ENCODE measurements around the gene PIGU.

Gene PIGU

DNA sequence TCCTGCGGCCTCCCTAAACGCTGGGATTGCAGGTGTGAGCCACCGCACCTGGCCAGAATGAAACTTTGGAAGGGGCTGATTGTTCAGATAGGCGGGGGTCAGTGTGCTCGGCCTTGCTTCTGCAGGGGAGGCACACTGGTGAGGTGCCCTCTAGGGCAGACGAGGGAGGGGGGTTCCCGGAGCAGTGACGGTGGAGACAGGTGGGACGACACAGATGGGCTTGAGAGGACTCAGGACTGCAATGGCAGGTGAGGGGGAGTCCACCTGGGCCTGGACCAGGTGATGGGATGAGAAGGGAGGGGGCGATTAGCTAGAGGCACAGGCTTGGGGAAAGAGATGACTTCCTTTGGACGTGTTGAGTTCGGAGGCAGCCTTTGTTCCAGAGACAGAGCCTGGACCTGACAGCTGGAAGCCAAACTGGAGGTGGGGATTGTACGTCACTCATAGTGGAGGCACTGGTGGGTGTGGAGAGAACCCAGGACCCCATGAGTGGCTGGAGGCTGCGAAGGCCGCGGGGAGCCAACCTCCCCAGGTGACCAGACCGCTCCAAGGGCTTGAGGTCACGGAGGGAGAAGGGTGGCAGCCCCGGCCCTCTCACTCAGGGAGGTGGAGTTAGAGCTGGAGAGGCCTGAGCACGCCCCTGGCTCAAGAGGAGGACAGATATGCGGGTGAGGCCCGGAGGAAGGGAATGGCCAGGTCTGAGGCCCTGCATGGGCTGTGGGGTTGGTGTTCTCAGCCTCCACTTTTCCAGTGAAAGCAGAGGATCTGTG, 128.9 kb downstream of the PIGU start:
- no peak for DNase-seq

DNA sequence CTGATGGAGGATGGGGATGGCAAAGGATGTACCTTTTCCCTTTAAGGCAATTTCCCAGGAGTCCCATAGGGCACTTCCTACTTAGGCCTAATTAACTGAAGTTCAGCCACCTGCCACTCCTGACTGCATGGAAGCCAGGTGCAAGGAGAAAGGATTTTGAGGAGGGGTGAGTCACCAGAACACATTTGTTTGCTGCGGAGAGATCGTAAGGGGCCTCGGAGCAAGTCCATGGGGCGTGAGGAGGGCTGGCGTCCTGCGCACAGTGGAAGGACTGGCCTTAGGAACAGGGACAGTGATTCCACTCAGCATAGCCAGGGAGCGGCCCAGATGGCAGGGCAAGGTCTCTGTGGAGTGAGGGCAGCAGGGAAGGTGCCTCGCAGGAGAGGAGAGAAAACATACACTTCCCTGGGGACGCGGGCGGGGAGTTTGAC, 130.1 kb downstream of the PIGU start:
- DNase-seq: no peak

DNA sequence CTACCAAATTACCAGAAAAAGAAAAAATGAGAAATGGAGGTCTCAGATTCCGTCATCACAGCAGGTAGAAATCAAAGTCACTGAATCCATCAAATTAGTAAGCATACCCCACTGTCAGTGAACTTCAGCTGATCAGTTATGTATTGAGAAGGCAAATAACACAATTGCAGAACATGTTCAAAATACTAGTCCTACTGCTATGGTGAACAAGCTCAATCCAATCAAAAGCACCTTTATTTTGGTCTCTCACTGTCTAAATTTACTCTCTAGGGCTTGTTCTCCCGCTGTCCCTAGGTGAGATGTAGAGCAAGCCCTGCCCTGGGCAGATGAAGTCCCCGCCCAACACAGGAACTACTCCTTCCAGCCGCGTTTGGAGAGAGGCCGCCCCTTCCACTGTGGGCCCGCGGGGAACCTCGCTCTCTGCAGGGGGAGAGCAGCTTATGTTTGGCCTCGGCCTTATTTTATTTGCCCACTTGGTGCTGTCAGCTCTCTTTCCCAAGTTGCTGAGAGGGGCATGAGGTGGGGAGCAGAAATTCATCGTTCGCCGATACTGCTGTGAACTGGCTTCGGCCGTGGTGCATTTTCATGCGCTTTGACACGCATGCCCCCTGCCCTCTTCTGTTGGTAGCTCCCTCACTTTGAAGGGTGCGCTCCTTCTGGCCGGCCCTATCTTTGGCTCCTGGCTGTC, 132.6 kb downstream of the PIGU start:
- DNase-seq: no peak

DNA sequence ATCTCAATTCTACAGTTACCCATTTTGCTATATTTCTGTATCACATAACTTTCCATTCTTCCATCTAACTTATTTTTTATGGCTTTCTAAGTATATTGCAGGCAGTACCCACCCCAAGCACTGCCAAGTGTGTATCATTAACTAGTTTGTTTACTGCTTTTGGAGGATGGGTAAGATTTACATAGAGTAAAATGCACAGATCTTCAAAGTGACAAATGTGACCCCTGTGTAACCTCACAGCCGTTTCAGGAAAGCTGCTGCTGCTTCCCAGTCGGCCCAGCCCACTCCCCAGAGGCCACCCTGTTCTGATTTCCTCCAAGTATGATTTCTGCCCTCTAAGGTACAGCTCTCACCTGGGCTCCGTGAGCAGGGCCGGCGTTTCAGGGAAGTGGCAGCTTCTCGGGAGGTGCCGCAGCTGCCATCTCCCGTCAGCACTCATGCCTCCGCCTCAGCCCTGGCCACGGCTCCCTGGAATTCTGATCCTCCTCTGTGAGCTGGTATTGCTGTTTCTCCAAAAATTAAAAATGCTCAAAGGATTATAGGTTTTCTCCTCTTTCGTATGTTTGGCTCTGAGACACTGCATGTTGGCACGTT, 133.3 kb downstream of the PIGU start:
- no peak for DNase-seq

DNA sequence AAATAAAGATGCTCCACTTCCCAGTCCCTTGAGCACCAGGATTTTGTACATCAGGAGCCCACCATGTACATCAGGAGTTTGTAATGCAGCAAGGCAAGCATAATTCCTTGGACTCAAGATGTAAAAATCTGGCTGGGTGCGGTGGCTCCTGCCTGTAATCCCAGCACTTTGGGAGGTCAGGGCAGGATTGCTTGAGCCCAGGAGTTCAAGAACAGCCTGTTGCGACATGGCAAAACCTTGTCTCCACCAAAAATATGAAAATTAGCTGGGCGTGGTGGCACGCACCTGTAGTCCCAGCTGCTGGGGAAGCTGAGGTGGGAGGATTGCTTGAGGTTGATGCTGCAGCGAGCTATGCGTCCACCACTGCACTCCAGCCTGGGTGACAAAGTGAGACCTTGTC, 134.5 kb downstream of the PIGU start:
- DNase-seq: no peak

DNA sequence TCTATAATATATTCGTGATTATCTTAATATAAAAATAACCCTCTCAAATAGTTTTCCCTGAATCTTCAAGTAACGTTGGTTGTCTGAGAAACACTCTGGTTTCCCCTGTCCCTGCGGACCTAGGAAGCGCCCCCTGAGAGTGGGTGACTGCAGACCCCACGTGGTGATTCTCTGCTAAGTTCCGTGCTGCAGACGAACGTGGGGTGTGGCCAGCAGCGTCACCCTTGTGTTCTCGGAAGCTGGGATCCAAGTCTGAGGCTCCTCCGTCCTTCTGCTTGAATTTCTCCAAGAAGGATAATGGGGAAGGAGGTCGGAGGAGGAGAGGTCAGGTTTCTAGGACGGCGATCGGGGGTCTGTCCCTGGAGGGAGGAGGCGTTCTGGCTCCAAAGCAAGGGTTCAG, 135.0 kb downstream of the PIGU start:
- DNase-seq: no peak

DNA sequence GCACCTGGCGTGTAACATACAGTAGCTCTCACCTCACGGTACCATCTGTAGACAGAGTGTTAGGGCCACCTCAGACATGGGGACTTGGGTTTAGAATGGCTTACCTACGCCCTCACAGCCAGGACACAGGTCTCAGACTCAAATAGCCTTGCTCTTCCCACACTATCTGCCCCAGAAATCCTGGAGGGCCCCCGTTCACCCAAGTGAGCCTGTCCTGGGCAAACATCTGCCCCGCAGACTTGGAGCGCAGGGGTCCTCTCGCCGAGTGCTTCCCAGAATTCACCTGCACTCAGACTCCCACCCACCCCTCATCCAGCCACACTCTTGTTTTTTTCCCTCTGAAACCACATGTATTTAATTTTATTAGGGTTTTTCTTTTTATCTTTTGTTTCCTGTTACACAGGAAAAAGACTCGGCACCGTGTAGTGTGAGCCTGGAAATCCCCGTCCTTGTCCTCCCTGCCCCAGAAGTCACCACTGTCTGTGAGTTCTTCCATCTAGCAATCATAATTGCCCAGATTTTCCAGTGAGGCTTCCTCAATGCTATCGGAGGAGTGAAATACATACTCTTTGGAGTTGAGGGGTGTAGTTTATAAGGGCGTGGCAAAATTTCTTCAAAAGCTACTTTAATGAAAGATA, 135.5 kb downstream of the PIGU start:
- DNase-seq: no peak

DNA sequence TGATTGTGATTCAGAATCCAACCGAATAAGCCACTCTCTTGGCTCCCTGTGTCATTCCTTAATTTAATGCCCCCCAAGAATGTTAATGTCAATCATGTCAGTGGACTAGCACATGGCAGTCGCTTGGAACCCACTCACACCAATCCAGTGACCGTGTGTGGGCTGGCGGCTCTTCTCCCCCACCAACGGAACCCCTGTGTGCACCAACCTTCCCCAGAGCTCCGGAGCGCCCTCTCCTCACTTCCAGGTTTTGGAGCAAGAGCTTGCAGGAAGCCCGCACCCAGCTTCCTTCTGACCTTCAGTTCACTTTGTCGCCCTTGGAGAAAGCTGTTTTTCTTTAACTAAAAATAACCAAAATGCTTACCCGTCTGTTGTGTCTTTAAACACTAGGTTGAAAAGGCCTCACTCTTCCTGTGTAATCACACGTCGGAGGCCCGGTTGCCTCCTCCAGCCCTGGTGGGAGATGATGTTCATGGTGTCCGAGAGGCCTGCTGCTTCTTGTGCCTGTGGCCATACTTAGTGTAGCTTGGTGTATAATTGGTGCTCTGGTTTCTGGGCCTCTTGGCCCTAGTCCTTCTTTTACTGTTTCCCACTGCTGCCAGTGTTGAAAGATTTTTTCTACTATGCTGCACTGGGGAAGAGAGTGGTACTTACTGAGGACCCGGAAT, 136.2 kb downstream of the PIGU start:
- DNase-seq: no peak

DNA sequence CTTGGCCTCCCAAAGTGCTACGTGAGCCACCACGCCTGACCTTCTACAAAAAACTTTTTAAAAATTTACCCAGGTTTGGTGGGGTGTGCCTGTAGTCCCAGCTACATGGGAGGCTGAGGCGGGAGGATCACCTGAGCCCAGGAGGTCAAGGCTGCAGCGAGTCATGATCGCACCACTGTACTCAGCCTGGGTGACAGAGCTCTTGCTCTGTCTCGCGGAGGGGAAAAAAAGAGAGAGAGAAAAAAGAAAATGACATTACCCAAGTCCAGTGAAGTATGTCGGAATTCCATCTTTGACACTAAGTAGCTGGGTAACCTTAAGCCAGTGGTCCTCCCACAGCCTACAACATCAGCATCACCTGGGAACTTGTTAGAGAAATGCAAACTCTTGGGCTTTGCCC, 137.1 kb downstream of the PIGU start:
- DNase-seq: no peak

DNA sequence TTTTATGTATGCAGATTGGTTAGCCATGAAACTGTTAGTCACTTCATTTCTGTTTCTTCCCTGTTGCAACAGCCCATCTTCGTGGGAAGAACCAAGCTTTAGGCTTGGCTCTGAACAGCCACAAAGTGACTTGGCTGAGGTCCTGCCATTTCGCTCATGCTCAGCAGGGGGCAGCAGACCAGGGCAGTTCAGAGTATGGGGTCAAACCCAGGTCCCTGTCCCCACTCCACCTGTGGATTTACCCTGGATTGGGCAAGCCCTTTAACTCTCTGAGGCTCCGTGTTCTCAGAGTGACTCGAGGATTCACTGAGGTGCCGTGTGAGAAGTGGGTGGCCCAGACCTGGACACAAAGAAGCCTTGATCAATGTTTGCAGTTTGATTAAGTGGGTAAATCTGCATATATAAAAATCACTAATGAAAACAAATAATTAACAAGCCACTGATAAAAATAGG, 138.2 kb downstream of the PIGU start:
- peak; percentile 56 for DNase-seq

DNA sequence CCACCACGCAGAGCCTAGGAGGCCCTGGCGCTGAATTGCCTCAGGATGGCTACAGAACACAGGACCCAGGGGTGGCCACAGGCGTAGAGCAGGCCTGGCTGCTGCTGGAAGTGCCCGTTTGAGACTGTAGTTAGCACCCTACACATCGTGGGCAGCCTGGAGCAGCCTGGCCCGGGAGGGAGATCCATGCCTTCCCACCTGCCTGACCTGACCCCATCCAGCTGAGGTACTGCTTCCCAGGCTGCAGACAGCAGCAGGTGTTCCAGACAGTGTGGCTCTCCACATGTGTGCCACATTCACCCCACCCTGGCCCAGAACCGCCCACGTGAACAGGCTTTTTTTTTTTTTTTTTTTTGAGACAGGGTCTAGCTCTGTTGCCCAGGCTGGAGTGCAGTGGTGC, 139.2 kb downstream of the PIGU start:
- DNase-seq: no peak

DNA sequence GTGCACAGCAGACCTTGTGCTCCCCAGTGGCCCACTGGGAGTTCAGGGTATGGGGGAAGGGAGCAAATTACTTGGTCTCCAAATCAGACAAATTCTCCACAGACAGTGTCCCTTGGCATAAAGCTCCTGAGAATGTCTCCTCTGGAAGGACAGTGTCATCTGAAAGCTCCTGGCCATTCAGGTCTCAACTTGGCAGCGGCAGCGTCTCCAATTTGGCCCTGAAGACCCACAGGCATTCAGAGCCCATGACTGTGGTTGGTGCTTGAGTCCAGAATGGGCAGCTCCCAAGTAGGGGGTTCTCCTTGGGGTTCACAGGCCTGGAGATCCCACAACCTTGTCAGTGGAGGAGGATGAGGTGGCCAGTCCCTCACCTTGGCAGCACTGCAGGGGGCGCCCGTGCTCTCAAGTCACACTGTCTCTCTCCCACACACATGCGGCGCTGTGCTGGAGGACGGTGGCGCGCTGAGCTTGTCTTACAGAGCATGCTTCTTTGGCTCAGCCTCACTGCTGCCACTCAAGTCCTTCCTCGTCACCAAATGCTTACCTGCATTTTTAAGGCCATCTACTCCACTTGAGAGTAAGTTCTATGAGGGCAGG, 140.0 kb downstream of the PIGU start:
- peak; percentile 39 for DNase-seq

DNA sequence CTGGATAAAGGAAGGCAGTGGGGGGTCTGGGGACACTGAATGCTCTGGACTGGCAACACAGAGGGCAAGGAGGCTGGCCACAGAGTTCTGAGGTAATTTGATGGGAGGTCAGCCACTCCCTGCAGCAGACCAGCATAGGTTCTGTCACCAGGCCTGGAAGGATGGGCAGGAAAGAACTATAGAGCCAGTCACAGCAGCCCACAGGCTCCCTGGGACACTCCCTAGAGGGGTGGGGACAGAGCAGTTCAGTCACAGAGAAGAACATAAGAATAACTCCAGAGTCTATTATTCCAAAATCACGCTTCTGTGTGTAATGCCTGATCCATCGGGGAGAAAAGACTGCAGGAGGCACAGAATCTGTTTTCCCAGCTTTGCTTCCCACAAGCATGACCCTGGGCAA, 141.0 kb downstream of the PIGU start:
- DNase-seq: no peak

DNA sequence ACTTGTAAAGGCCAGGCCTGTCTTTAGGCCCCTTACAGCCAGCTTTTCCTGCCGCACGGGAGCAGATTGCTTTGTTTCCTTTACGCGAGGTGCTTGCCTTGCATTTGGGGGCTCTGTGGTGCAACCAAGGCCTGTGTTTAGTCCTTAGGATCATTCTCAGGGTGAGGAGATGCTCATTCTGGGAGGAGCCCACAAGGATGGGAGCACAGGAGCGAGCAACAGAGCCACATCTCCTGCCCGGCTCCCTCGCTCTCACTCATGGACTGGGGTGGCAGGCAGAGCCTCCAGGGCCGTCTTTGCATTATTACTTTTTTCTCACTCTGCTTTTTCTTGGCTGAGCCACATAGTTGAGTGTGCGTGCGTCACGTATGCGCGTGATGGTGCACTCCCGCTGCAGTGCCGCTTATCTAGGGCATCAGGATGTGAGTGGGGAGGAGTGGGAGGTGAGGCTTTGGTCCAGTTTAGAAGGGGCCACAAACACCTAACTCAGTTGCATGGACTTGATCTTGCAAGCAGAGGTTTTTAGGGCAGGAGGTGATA, 141.5 kb downstream of the PIGU start:
- no peak for DNase-seq

DNA sequence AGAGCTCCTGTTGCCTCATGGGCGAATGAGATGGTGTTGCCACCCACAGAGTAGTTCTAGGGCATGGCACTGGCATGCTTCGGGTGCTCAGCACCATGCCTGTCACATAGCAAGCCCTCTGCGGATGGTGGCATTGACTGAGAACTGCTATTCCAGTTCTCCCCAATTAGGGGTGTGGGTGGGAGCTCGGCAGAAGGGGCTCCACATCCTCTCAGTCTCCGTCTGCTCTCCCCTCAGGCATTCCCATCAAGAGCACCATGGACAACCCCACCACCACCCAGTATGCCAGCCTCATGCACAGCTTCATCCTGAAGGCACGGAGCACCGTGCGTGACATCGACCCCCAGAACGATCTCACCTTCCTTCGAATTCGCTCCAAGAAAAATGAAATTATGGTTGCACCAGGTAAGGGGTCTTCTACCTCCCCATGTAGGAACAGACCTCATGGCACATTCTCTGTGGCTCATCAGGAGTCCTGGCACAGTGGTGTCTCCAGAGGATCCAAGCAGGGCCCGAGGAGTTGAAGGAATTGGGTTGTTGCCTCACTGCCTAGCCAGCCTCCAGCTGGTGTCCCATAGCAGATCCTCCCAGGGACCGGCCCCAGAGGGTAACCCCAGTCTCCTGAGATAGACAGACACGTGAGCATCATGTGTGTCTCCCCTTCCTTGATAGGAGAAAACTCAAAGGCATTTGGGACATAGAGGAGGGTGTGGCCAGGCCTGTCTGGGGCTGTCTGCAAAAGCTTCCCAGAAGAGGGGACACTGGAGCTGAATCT, 142.3 kb downstream of the PIGU start:
- no peak for DNase-seq

DNA sequence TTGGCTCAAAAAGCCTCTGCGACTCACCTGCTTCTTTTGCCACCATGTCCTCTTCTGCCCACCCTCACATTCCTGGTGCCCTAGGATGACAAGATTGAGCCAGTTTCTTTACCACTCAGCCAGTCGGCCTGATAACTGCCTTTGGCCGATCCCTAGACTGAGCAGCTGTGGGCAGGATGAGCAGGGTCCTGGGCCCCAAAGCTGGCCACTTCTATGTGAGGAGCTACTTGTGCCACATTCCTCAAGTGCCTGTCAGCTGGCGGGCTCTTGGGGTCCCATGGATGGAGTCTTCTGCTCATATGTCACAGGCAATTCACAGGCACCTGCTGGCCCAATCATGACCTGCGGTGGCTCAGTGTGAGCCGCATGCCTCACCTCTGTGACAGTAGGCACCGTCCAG, 144.1 kb downstream of the PIGU start:
- no peak for DNase-seq

DNA sequence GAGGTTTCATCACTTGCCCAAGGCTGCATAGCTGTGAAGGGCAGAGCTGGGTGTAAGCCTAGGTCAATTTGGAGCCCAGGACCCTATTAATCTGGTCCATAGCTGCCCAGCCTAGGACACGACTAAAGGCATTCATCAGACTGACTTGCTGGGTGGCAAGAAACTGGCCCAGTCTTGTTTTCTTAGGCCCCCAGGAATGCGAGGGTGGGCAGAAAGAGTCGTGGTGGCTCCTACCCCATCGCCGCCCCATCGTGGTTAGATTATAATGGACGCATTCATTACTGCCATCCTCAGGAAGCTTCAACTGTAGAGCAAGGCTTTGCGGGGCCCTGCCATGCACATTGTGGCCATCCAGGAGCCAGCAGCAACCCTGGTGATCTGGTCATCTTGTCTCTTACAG, 144.6 kb downstream of the PIGU start:
- no peak for DNase-seq

DNA sequence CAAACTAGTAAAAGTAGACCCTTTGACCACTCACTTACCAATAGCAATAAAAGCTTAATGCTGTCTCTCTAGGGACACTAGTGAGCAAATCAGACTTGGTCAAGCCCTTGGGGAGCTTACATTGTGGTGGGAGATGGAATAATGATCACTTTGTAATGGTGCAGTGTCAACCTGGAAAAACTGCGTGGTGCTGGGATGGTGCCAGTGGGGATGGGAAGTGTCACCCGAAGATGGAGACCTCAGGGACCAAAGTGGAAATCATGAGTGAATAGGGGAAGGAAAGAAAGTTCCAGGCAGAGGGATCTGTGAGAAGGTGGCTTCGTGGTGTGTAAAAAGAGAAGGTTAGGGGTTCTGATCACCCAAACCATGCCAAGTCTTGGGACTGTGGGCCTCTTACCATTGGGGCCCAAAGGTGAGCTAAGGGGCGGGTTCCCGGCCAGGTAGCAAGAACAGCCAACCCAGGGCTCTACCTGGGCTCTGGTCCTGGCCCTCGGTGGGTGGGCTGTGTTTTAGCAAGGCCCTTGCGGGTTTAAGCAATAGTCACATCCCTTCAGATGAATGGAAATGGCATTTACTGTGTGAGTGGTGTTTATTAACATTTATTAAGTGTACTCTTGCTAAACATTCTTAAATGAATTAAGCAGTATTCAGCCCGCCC, 145.2 kb downstream of the PIGU start:
- DNase-seq: no peak

DNA sequence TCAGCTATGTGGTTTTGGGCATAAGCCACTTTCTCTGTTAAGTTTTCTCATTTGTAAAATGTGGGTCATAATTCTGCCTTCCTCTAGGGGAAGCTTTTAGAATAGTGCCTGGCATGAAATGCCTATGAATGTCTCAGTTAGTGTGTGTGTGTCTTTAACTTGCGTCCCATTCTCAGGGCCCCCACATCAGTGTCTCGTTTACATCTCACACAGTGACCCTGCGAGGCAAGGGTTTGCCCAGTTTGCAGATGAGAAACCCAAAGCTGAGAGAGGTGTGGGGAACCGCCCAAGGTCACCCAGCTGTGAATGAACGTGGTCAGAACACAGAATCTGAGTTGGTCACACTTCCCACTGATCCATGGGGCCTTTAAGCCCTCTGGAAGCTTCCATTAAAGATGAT, 146.6 kb downstream of the PIGU start:
- DNase-seq: no peak

DNA sequence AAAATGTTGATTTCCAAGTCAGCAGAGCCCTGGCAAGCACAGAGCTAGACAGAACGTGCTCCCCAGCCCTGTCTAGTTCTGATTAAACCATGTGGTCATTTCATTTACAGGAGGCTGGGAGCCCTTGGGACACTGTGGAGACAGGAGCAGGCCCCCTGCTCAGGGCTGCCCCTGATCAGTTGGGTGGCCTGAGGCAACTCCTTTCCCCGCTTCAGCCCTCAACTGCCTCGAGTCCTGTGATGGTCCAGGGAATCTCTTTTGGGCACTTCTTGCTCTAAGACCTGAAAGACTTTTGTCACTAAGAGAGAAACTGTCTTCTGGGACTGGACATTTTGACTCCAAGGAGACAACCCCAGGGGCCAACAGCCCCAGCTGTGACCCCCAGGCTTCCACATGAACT, 147.2 kb downstream of the PIGU start:
- DNase-seq: no peak

DNA sequence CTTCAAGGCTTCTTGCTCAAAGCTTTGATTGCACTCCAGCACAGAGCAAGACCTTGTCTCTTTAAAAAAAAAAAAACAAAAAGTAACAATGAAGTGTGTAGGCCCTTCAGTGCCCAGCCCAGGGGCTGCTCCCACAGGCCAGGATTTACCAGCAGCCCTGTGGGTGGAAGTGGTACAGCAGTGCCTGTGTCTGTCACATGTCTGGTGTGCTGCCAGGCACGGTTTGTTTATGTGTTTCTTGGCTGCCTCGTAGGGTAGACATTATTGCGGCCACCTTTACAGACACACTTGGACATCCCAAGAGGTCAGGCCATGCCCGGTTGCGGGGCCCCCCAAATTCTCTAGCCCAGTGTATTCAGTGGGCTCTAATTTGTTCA, 148.0 kb downstream of the PIGU start:
- no peak for DNase-seq
